KMS-11 (cell line): ENCODE measurements around the gene SUSD6.

Experiments used
- H2AFZ ChIP-seq: fragments of 200-600 bp; sonication (generic); 2 replicates; pipeline ENCODE4 v1.6.1; 2016; ENCODE audit warnings: antibody characterized with exemption, mixed run types, low read depth
- H3K27ac ChIP-seq: fragments of 200-600 bp; sonication (generic); 2 replicates; pipeline ENCODE4 v1.6.1; 2016; ENCODE audit warnings: mild to moderate bottlenecking, mixed run types
- H3K27me3 ChIP-seq: fragments of 200-600 bp; sonication (generic); 2 replicates; pipeline ENCODE4 v1.6.1; 2017; ENCODE audit warnings: mild to moderate bottlenecking, low read depth, mixed run types, moderate library complexity; ENCODE audit not compliant: insufficient read depth
- H3K36me3 ChIP-seq: fragments of 200-600 bp; sonication (generic); 2 replicates; pipeline ENCODE4 v1.6.1; 2017; ENCODE audit warnings: mild to moderate bottlenecking, mixed run types; ENCODE audit not compliant: insufficient read depth
- H3K4me1 ChIP-seq: fragments of 200-600 bp; sonication (generic); 2 replicates; pipeline ENCODE4 v1.6.1; 2016; ENCODE audit warnings: mild to moderate bottlenecking, low read depth, mixed run types; ENCODE audit not compliant: poor library complexity, severe bottlenecking
- H3K4me2 ChIP-seq: fragments of 200-600 bp; sonication (generic); 2 replicates; pipeline ENCODE4 v1.7.0; 2016; ENCODE audit warnings: mild to moderate bottlenecking, mixed run types
- H3K4me3 ChIP-seq: fragments of 200-600 bp; sonication (generic); IDR thresholded peaks from 2 replicates; pipeline ENCODE4 v1.6.1; 2017; ENCODE audit warnings: low read depth, low read length, mixed read lengths; ENCODE audit not compliant: insufficient read depth
- H3K79me2 ChIP-seq: fragments of 200-600 bp; sonication (generic); 2 replicates; pipeline ENCODE4 v1.6.1; 2016; ENCODE audit warnings: low read depth, mixed run types; ENCODE audit not compliant: insufficient read depth
- H3K9ac ChIP-seq: fragments of 200-600 bp; sonication (generic); 2 replicates; pipeline ENCODE4 v1.6.1; 2016; ENCODE audit warnings: mild to moderate bottlenecking, mixed run types
- H4K20me1 ChIP-seq: fragments of 200-600 bp; sonication (generic); 2 replicates; pipeline ENCODE4 v1.6.1; 2016; ENCODE audit warnings: mild to moderate bottlenecking, mixed run types; ENCODE audit not compliant: insufficient read depth
- CTCF ChIP-seq: fragments of 200-600 bp; sonication (generic); conservative IDR thresholded peaks from 2 replicates; pipeline ENCODE4 v1.6.1; 2017; ENCODE audit warnings: low read depth, mild to moderate bottlenecking, antibody characterized with exemption, low read length, moderate library complexity, mixed read lengths

SUSD6 gene

GRCh38 chr14:69711065-69711464 lies 99.7 kb downstream of the SUSD6 start:
- Histone ChIP-seq H3K79me2 (no peaks in the 10 kb centered on the region), H2AFZ (no peak overlapping the region), H4K20me1 (no peaks in the 10 kb centered on the region), H3K27ac (no peak overlapping the region), H3K9ac (no peak overlapping the region), H3K27me3 (no peaks in the 10 kb centered on the region), H3K4me2 (no peak overlapping the region), H3K4me3 (no peak overlapping the region), H3K4me1 (peaks cover 47% of the 10 kb centered on the region), H3K36me3 (no peaks in the 10 kb centered on the region)
- no peak for TF ChIP-seq CTCF

- TF ChIP-seq CTCF = no peak
- Histone ChIP-seq H3K36me3 (no peaks in the 10 kb centered on the region), H3K4me3 (no peak overlapping the region), H3K27me3 (no peaks in the 10 kb centered on the region), H3K4me2 (no peak overlapping the region), H3K9ac (no peak overlapping the region), H3K4me1 (peaks cover 52% of the 10 kb centered on the region), H3K79me2 (no peaks in the 10 kb centered on the region), H3K27ac (peak overlapping the region; percentile 83; the same call in 1 of the 2 replicates), H2AFZ (no peak overlapping the region), H4K20me1 (no peaks in the 10 kb centered on the region)
These were observed 100.1 kb downstream of the SUSD6 start for GRCh38 chr14:69711477-69711876.

- H3K9ac ChIP-seq = peak overlapping the region; percentile 34; the same call in 1 of the 2 replicates
- H2AFZ ChIP-seq = peak overlapping the region; percentile 34; the same call in 1 of the 2 replicates
- no peak overlapping the region for H3K4me3 ChIP-seq
- H3K79me2 ChIP-seq = no peaks in the 10 kb centered on the region
- H3K36me3 ChIP-seq = no peaks in the 10 kb centered on the region
- H3K27ac ChIP-seq = peak overlapping the region; percentile 83
- TF ChIP-seq CTCF = no peak
- peak overlapping the region; percentile 66 for H3K4me2 ChIP-seq
- no peaks in the 10 kb centered on the region for H4K20me1 ChIP-seq
- no peaks in the 10 kb centered on the region for H3K27me3 ChIP-seq
- peaks cover 57% of the 10 kb centered on the region for H3K4me1 ChIP-seq
These were observed 100.6 kb downstream of the SUSD6 start for GRCh38 chr14:69711881-69712560.

- peak overlapping the region; percentile 66 for H3K4me2 ChIP-seq
- no peaks in the 10 kb centered on the region for H4K20me1 ChIP-seq
- no peaks in the 10 kb centered on the region for H3K79me2 ChIP-seq
- H3K4me3 ChIP-seq = no peak overlapping the region
- no peaks in the 10 kb centered on the region for H3K36me3 ChIP-seq
- no peak for TF ChIP-seq CTCF
- no peaks in the 10 kb centered on the region for H3K27me3 ChIP-seq
- H3K9ac ChIP-seq = peak overlapping the region; percentile 34; the same call in 1 of the 2 replicates
- H3K27ac ChIP-seq = peak overlapping the region; percentile 83
- peaks cover 61% of the 10 kb centered on the region for H3K4me1 ChIP-seq
- peak overlapping the region; percentile 34; the same call in 1 of the 2 replicates for H2AFZ ChIP-seq
These were observed 101.2 kb downstream of the SUSD6 start for GRCh38 chr14:69712599-69713088.
